Ishikawa (cell line): ENCODE results near the gene NLRC5.

ENCODE experiments used
- EP300 ChIP-seq: IDR thresholded peaks from 2 replicates; pipeline ENCODE4 v1.6.1; 2012; ENCODE audit warnings: borderline replicate concordance
- MAX ChIP-seq: IDR thresholded peaks from 2 replicates; pipeline ENCODE4 v1.6.1; 2012
- REST ChIP-seq: IDR thresholded peaks from 2 replicates; pipeline ENCODE4 v1.6.1; 2012; ENCODE audit warnings: low read depth, mild to moderate bottlenecking
- TAF1 ChIP-seq: IDR thresholded peaks from 2 replicates; pipeline ENCODE4 v1.6.1; 2012; ENCODE audit warnings: low read depth, mild to moderate bottlenecking
- YY1 ChIP-seq: IDR thresholded peaks from 2 replicates; pipeline ENCODE4 v1.6.1; 2012; ENCODE audit warnings: low read depth

GRCh38 chr16:57112403-57113041, 123.2 kb downstream of the NLRC5 start:
- no peak for TF ChIP-seq YY1
- TF ChIP-seq REST: no peak
- TF ChIP-seq EP300: no peak
- TF ChIP-seq TAF1: no peak
- no peak for TF ChIP-seq MAX
